HG03196 (cell line): Measurements from ENCODE around the gene ZCCHC2.

Experiments used
- ATAC-seq: cut with Tn5 transposase; IDR thresholded peaks from one replicate; pipeline ENCODE4 v1.9.1; 2021; ENCODE audit not compliant: unreplicated experiment

Gene ZCCHC2

DNA sequence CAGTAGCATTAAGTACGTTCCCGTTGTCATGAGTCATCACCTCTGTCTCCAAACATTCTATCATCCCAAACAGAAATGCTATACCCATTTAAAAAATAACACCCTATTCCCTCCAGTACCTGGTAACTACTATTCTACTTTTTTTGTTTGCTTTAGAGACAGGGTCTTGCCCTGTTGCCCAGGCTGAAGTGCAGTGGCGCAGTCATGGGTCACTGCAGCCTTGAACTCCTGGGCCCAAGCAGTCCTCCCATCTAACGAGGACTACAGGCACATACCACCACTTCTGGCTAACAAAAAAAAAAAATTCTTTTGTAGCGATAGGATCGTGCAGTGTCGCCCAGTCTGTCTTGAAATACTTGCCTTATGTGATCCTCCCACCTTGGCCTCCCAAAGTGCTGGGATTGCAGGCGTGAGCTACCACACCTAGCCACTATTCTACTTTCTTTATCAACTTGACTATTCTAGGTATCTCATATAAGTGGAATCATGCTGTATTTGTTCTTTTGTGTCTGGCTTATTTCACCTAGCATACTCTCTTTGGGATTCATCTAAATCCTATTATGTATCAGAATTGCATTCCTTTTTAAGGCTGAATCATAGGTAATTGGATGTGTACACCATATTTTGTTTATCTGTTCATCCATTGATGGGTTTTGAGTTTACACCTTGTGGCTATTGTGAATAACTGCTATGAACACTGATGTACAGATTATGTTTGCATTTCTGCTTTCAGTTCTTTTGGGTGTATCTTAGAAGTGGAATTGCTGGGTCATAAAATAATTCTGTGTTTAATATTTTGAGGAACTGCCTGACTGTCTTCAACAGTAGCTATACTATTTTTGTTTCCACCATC is 14.4 kb downstream of the ZCCHC2 start:
- no peak for ATAC-seq

DNA sequence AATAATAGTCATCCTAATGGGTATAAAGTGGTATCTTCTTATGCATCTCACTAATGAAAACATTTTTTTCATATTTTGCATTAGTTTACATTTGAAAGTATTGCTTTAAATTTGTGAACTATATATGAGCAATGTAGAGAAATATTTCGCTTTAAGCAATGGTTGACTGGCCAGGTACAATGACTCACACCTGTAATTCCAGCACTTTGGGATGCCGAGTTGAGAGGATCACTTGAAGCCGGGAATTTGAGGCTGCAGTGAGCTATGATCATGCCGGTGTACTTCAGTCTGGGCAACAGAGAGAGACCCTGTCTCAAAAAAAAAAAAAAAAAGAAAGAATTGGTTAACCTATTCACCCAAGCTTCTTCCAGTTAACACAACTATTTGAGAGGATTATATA is 15.1 kb downstream of the ZCCHC2 start:
- no peak for ATAC-seq

DNA sequence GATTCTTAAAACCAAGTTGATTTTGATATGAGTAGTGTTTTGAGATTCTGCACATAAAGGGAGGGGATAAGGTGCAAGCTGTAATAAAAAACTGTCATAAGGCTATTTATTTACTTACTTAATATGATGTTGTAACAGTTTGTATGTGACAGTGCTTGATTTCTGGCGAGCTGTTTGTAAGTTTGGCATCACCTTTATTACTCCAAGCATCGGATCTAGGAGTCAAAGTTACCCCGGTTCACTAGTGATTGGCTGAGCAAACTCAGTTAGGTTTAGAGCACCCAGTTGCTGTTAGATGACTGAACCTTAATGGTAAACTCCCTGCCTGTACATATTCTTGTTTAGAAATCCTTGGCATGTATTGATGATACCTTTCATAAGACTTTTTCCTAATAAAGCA is 16.1 kb downstream of the ZCCHC2 start:
- ATAC-seq, result no peak

DNA sequence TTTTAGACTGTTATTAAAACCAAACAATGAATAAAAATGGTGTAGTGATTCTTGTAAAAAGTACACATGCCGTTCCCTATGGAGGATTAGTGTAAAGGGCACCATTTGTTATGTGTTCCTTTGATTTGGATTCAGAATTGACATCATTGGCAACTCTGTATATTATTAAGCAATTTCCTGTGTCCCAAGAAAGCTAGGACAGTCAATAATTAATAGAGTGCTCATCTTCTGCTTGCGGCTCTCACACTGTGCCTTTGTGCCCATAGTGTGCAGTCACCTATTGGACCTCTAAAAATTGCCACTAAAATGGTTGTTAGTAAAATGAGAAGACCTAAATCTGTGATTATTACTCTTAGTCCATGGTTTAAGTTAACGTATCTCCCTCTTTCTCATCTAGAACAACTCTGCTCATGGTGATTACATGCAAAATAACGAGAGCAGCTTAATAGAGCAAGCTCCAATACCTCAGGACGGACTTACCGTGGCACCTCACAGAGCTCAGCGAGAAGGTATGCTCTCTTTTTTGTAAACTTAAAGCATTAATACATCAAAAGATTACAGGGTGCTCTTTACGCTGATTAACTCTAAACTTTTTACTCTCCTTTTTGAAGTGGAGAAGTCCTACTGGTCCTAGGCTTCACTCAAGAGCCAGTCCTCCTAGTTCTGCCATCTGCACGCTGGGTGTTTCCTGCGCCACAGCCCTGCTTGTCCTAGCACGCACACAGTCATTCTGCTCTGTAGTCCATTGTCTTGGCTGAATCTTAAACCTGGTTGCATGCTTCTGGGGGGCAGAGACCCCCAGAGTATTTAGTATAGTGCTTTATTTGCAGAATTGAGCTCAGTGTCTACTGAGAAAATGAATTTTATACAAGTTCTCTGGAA is 16.7 kb downstream of the ZCCHC2 start:
- no peak for ATAC-seq

DNA sequence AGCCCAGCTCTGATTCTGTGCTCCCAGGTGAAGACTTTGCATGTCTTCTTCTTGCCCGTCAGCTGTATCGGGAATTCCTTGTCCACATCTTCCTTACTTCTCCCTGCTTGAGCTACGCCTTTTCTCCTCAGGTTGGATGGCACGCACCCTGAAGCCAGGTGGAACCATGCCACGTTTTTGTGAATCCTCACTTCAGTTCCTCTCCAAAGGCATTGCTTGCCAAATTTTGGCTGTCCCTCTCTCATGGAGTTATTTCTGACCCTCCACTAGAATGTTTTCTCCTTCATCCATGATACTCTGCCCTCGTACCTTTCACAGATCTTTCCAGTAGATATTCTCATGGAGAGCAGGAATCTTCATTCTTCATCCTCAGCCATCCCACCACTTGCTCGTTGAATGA is 20.2 kb downstream of the ZCCHC2 start:
- no peak for ATAC-seq

DNA sequence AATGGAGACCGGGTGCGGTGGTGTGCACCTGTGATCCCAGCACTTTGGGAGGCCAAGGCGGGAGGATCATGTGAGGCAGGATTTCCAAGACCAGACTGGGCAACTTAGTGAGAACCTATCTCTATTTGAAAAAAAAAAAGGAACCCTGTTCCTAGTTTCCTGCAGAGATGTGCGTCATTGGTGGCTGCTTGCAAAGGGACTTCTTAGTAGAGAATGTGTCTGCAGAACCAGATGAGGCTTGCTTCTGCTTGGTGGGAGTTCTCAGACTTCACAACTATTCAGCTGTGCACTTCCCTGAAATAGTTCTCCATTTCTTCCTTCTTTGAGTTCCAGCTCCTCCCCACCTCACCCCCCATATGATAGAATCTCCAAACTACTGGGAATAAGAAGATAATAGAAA is 22.3 kb downstream of the ZCCHC2 start:
- ATAC-seq, result no peak

DNA sequence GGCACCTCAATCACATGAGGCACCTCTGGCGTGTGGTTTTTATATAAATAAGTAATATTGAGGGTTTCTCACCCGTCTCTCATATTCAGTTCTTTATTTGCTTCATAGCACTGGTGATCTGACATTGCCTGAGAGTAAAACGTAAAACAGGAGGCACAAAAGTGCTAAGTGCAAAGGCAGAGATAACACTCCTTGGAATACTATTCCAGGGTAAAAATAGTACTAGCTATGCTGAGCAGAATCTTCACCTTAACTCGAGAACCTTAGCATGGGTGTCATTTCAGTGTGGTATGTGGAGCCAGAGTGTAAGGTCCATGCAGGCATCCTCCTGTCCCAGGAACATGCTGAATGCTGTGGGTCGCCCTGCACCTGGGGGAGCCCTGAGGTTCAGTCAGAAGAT is 26.9 kb downstream of the ZCCHC2 start:
- no peak for ATAC-seq

DNA sequence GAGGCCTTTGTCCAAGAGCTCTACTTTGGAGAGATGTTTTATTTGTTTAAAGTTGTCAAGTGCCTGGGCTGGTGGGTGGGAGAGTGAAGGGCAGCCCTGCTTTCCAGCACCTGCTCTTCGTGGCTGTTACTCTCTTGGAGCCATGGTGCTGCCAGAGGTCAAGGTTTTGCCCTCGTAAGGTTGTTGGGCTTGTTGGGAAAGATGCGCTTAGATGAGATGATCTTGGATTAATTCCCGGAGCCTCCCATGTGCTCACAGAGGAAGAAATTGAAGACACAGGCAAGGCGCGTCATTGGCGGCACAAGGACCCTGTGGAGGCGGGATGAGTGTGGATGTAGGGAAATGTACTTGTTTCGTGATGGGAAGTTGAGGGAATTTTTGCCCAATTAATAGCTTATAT is 27.9 kb downstream of the ZCCHC2 start:
- no peak for ATAC-seq

DNA sequence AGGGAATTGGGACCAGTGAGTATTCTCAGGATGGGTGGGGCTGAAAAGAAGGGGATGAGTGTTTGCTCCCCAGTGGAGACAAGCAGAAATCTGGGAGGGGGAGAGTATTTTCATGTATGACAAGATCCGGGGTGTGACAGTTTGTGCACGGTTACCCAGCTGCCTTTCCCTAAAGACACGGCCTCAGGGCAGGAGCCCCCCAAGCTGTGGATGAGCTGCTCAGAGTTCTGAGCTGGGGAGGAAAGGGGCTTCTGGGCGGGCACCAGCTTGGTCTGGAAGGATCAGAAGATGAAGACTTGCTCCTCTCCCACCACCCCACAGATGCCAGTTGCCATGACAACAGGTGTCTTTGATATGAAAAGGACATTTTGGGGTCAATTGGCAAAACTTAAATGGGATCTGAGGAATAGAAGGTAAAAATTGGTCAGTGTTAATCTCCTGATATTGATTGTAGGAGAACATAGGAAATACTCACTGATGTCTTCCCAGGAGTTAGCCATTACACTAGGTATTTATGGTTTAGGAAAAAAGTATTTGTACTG is 29.2 kb downstream of the ZCCHC2 start:
- ATAC-seq, result no peak

DNA sequence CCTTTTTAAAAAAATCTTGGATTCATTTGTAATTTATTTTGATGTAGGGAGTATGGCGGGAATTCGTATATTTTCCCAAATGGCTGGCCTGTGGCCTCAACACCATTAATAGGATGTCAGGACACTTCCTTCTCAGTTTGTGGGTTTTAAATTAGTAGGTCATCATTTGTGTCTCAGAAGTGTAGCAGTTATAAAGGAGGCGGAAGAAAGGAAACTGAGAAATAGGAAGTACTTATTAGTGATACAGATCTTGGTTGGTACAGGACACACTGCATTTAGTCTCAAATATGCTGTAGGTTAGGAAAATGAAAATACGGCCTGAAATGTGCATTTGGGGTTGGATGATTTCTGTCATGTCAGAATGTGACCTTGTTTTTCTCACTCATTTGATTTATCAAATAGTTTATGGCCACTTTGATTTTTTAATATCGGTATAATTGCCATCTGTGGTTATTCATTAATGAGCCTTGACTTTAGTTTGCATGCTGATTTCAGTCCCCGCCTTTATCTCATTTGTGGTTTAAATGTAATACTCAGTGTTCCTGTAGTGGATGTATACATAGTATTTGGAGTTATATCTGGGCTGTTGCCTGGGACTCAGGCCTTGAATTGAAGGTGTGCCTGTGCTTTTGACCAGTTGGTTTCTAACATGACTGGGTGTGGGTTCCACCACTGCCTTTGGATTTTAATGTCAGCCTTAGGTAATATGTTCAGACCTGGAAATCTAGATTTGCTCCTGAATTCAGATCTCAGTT is 31.4 kb downstream of the ZCCHC2 start:
- no peak for ATAC-seq

DNA sequence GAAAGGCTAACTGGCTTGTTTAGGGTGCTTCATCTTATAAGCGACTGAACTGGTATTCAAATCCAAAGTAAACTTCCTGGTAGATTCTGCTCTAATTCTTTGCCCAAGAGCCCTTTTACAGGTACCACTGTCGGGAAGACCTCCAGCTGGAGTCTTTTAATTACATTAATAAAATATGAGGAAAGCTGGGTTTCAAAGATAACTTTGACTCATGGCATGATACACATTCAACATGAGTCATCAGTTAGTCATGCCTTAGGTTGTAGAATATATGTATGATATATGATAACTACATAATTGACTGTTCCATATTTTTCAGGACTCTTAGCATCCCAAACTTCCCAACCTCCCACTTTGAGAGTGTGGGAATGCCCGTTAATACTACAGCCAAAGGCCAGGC is 32.3 kb downstream of the ZCCHC2 start:
- no peak for ATAC-seq

DNA sequence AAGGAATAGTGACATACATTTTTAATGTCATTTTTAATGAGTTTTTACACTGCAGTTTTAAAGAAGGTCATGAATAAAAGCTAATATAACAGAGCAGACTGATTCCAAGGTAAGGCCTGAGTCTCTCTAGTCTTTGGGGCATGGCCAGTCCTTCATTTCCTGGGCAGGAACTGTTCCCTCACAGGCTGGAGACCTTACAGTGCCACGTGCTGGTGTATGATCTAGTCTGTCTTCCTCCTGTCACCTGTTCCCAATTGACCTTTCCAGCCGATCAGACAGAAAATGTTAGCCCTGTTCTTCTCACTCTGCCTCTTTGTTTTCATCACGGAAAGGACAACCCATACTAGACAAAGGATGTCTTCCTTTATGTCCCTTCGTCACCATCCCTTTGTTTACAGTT is 33.6 kb downstream of the ZCCHC2 start:
- ATAC-seq, result no peak

DNA sequence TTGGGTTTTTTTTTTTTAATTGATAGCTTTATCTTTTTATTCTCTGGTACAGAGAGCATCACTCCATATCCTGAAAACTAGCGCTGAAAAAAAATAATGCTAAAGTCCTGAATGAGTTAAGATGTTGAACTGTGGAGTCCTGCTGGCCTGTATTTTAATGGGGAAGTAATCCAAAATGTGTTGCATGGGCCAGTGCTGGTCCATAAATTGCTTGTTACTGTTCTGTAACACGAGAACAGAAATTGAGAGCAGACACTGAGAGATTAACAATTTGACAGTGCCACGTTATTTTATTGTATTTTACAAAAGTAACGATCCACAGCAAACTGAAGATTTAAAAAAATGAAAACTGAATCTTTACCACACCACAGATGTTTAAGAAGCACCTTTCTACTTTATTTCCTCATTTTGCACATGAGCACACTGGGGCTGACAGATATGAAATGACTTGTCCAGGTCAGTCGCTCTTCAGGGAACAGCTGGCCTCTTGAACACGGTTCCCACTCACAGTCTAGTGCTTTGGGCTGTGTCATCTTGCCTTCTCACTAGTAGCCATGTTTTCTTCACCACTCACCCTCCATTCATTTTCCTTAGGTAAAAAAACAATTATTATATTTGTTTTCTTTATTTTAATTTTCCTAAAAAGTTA is 35.3 kb downstream of the ZCCHC2 start:
- ATAC-seq, result no peak

DNA sequence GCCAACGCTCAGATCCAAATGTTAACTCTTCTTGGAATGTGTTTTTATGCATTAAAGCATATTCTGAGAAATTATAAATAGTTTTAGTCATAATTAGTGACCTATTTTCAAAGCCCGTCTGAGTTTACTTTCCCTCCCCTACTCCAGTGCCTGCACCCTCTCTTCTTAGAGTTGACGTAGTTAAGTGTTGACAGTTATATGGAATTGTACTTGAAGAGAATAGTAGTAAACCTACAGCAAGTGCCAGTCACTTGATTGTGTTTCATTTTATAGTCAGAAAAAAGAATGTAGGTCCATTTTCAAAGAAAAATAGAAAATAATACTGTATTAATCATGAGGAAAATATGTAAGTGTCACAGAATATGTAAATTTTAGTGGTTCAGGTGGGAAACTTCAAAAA is 41.2 kb downstream of the ZCCHC2 start:
- no peak for ATAC-seq

DNA sequence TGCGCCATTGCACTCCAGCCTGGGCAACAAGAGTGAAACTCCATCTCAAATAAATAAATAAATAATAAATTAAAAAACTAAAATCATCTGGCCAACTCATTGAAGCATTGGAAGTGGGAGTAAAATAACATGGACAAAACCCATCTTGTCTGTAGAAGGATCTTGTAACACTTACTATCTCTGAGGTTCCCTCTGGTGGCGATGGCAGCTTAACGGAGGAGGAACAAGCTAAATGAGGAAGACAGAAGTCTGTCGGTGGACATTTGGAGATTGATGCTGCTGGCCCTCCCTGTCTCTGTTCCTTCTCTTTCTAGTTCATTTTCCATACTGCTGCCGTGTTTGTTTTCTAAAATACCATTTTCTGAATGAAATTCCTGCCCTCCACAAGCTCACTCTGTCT is 43.4 kb downstream of the ZCCHC2 start:
- ATAC-seq, result no peak

DNA sequence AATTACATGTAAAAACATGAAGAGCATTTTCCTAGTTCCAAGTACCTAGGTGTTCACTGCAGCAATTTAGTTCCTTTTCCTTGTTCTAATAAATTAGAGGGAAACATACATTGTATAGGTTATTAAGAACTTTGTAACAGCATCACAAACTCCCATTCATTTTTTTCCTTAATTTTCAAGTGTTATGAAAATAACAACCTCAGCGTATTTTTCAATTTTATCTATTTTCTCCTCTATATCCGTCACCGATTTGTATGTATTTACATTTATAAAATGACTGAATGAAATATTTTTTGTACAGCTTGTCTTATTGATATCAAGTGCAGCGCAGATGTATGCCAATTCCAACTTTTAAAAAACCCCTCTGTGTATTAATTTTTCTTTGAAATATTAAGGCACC is 44.0 kb downstream of the ZCCHC2 start:
- ATAC-seq, result no peak

DNA sequence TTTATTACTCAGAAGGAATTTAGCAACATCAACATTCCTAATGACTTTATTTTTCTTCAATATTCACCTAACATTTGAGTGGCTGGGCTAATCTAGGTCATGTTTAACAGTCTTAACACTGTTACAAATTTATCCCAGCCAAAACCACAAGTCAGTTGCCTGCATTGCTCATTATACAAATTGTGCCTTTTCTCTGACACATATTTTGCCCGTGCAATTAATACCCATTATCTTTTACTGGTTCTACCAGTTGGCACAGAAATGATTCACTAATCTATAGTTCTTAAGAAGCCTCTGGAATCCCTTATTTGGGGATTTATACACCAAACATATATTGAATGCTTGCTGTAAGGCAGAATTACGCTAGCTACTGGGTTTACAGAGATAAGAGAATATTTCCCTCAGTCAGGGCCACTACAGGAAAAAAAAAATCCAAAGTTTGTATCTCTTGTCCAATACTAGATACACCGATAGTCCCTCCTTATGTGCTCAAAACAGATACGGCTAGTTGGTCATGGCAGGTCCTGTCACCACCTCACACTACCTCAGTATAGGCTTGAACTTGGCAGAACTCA is 46.3 kb downstream of the ZCCHC2 start:
- ATAC-seq, result no peak

DNA sequence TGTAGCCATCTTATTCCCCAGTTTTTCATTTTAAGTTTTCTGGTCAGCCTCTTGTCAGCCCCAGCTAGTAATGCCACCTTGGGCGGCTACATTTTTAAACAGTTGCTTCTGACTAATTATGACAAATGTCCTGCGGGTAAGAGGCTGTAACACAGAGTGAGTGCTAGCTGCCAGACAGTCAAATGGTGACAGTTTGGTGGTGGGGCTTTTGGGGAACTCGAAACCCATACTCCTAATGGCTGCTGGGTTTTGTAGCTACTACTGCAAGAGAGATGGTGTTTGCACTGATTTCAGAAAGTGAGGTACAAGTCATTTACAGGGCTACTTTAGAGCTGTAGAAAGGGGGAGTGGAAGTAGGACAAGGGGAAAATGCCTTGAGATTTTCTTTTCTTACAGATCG is 48.2 kb downstream of the ZCCHC2 start:
- ATAC-seq, result no peak

DNA sequence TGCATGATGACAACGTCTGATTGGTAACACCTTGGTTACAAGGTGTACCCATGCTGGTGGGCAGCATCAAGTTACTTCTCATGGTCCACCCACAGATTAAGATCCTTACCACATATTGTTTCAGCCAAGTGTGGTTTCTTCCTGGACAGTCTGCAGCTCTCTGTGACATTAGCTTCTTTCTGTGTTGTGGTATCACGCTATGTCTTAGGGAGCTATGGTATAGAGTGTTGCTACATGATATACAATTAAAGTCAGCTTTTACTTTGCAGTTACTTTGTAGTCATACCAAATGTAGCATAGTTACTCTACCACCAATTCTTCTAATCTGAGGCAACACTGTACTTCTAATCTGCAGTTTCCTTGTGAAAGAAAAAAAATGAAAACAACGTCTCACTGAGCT is 48.8 kb downstream of the ZCCHC2 start:
- no peak for ATAC-seq

DNA sequence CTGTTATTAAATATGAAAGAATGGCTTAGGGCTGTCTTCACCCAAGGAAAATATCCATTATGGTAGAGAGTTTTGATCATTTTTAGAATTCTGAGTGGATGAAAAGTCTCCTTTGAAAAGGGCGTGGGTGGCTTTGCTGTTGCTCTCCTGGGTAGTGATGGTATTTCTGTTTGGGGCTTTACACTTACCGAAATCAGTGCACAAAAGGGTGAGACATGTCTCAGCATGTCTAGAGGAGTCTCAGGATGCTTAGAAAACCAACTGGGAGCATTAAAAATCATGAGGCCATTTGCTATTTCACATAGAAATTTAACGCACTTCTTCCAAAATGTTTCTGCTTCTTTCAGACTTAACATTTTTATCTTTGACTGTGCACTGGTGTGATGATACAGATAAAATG is 49.6 kb downstream of the ZCCHC2 start:
- no peak for ATAC-seq
